HEK293 (cell line): ENCODE data around the gene FOXK2.
"Not testable (repeated sequence)": the region's sequence is repeated elsewhere in the genome, so short reads cannot be mapped to it uniquely, and the experiment has no call there.

Experiments used
- CTCF ChIP-seq: fragments of 450-650 bp; formaldehyde crosslinking; IDR thresholded peaks from 2 replicates; pipeline ENCODE4 v1.5.1; 2016; ENCODE audit warnings: missing biosample characterization, missing genetic modification characterization
- GLI4 ChIP-seq: fragments of 450-650 bp; formaldehyde crosslinking; IDR thresholded peaks from 2 replicates; pipeline ENCODE4 v1.5.1; 2016; ENCODE audit warnings: missing biosample characterization, missing genetic modification characterization
- REST ChIP-seq: fragments of 450-650 bp; formaldehyde crosslinking; IDR thresholded peaks from 2 replicates; pipeline ENCODE4 v1.5.1; 2016; ENCODE audit warnings: missing biosample characterization, missing genetic modification characterization
- ZNF114 ChIP-seq: fragments of 450-650 bp; formaldehyde crosslinking; IDR thresholded peaks from 2 replicates; pipeline ENCODE4 v1.5.0; 2017; ENCODE audit warnings: missing biosample characterization, missing genetic modification characterization
- ZNF140 ChIP-seq: fragments of 450-650 bp; formaldehyde crosslinking; IDR thresholded peaks from 2 replicates; pipeline ENCODE4 v1.5.1; 2016; ENCODE audit warnings: missing biosample characterization, missing genetic modification characterization
- ZNF280D ChIP-seq: fragments of 450-650 bp; formaldehyde crosslinking; IDR thresholded peaks from 2 replicates; pipeline ENCODE4 v1.5.1; 2016; ENCODE audit warnings: missing biosample characterization, missing genetic modification characterization
- ZNF514 ChIP-seq: fragments of 450-650 bp; formaldehyde crosslinking; IDR thresholded peaks from 2 replicates; pipeline ENCODE4 v1.5.1; 2016; ENCODE audit warnings: missing biosample characterization, missing genetic modification characterization
- ZNF549 ChIP-seq: fragments of 450-650 bp; IDR thresholded peaks from 2 replicates; pipeline ENCODE4 v1.5.1; 2018; ENCODE audit warnings: missing biosample characterization, missing genetic modification characterization, mild to moderate bottlenecking, inconsistent platforms, moderate library complexity
- ZNF571 ChIP-seq: fragments of 450-650 bp; formaldehyde crosslinking; IDR thresholded peaks from 2 replicates; pipeline ENCODE4 v1.5.0; 2017; ENCODE audit warnings: missing biosample characterization, missing genetic modification characterization

GRCh38 chr17:82563745-82564144 lies 44.2 kb downstream of the FOXK2 start:
- TF ChIP-seq ZNF280D, ZNF114, GLI4, ZNF140, ZNF514, ZNF571, CTCF, REST, ZNF549 (tag by site-specific recombination): not testable (repeated sequence)
